A172 (cell line): ENCODE measurements around the gene SYNDIG1L. TPM values are rescaled to one million over a fixed set of nuclear protein-coding genes. Genes with fewer than 3 reads are reported as not detected.
"Not testable (repeated sequence)": the region's sequence is repeated elsewhere in the genome, so short reads cannot be mapped to it uniquely, and the experiment has no call there.

Experiments
- DNase-seq: peaks from one replicate; pipeline ENCODE4 v3.0.0-alpha.2; 2015; ENCODE audit warnings: low spot score
- total RNA-seq: library from RNA; depleted of rRNA; stranded (reverse); fragments of >200 nt; shearing (Covaris generic); gene quantifications from 2 replicates; pipeline ENCODE4 v1.2.3, GENCODE V29; 2014

Gene SYNDIG1L
- total RNA-seq, 1 experiment from 2014 or later: not detected

GRCh38 chr14:74402401-74403251, 23.4 kb downstream of the SYNDIG1L start:
- DNase-seq: no peak

DNA sequence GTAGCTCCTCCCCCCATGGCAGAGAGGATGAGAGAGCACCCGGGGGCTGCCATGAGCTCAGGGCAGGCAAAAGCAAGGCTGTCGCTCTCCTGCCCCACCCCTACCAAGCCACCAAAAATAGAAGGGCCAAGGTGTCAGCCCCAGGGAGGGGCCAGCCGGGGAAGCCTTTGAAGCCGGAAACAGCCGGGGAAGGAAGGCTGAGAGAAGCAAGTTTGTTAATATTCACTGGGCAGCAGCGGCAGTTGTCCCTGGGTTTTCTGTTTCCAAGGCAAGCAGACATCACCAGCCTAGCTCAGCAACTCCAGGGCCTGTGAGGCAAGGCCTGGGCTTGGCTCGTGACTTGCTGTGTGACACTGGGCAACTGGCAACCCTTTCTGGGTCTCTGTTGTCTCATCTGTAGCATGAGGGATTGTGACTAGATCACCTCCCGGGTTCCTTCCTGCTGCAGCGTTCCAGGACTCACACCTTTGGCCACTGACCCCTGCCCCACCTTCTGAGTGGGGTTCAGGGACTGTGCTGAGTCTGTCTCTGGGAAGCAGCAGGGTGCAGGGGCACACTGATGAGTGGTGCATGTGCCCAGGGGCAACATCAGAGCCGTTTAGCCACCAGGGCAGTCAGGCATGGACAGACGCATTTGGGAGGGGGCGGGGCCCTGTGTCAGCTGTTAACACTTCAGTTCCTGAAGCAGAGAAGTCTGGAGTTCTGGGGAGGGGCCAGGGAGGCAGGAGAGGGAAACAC, 24.3 kb downstream of the SYNDIG1L start:
- no peak for DNase-seq

DNA sequence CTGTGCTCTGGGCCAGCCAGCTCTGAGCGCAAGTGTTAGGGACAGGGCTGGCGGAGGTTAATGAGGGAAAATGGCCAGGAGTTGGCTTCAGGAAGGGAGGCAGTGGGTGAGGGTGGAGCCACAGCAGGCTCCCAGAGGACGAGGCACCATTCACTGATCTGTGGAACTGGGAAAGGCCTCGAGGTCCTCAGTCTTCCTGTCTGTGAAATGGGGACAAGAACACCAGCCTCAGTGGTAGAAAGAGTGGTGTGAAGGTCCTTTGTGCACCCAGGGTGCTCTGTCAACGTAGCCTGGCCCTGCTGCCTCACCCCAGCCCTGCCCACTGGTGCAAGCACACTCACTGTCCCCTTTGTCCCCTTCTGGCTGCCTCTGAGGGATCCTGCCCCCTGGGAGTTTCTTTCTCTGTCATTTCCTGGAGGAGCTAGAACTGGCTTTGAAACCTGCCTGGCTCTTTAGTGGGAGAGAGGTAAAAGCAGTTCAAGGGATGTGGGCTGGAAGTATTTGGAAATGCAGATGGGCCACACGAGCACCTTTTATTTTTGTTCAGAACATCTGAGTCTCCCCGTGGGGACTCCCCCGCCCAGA, 25.0 kb downstream of the SYNDIG1L start:
- no peak for DNase-seq

DNA sequence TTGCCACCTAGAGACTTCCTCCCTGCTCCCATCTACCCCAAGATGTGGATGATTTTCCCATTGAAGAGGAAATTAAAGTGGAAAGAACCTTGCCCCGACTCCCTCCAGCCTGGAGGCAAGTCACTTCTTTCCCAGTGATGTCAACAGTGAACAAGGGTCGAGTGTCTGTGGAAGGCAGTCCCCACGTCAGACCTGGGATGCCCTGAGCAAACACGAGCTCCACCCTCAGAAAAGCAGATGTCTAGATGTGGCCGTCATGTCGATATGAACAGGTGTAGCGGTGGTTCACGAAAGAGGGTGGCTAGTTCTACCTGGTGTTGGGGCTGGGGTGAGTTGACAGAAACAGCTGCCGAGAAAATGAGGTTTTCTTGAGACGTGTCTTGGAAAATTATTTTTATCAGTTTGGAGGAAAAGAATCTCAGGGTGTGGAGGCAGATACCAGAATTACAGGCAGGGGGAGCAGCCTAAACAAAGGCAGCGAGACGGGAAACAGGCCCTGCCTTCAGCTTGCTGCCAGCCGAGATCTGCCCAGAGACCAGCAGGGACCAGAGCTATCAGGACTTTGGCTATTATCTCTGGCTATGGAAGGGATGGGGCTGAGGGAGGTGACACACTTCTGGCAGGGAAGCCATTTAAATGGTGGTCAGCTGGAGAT, 25.9 kb downstream of the SYNDIG1L start:
- DNase-seq: no peak

GRCh38 chr14:74395094-74395493, 30.9 kb downstream of the SYNDIG1L start:
- no peak for DNase-seq

DNA sequence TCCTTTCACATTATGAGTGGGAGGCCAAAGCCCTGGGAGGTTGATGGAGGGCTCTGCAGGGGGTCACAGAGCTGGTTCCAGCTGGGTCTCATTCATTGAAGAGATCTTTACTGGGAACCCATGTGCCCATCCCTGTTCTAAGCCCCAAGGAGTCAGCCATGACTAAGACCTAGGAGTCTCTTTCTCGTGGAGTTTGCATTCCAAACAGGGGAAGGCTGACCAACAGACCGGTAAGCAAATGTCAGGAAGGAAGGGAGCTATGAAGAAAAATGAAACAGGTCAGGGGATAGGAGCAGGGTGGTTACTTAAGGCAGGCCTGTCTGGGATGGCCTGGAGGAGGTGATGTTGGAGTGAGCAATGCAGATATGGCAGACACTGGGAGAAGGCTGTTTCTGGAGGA, 31.5 kb downstream of the SYNDIG1L start:
- no peak for DNase-seq

- DNase-seq: no peak
Observed at GRCh38 chr14:74392616-74393570, 33.1 kb downstream of the SYNDIG1L start.

- no peak for DNase-seq
Observed at GRCh38 chr14:74391479-74391878, 34.5 kb downstream of the SYNDIG1L start.

DNA sequence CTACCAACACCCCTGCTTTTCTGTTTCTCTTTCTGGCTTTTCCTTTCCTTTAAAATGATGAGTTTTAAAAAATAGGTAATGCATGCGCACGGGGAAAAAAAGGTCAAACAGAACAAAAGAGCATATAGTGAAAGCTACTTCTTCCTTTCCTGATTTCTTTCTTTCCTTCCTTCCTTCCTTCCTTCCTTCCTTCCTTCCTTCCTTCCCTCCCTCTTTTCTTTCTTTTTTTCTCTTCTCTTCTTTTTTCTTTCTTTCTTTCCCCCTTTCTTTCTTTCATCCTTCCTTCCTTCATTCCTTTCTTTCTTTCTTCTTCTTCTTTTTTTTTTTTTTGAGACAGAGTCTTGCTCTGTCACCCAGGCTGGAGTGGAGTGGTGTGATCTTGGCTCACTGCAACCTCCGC, 35.5 kb downstream of the SYNDIG1L start:
- not testable (repeated sequence) for DNase-seq

- DNase-seq: no peak
Observed at GRCh38 chr14:74389980-74390379, 36.0 kb downstream of the SYNDIG1L start.

DNA sequence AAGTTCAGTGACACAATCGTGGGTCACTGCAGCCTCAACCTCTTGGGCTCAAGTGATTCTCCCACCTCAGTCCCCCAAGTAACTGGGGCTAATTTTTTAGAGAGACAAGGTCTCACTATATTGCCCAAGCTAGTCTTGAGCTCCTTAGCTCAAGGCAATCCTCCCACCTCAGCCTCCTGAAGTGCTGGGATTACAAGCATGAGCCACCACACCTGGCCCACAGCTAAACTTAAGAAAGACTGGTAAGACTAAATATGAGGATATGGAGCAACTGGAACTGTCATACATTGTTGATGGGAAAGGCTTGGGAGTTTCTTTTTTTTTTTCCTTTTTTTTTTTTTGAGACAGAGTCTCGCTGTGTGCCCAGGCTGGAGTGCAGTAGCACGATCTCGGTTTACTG, 43.8 kb downstream of the SYNDIG1L start:
- DNase-seq: no peak

DNA sequence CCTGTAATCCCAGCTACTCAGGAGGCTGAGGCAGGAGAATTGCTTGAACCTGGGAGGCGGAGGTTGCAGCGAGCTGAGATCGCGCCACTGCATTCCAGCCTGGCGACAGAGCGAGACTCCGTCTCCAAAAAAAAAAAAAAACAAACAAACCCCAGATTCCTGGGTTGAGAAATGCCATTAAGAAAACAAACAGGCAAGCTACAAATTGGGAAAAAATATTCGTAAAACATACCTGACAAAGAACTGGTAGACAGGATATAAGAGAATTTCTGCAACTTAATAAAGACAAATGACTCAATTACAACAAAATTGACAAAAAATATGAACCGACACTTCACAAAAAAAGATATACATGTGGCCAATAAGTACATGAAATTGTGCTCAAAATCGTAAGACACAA, 44.4 kb downstream of the SYNDIG1L start:
- DNase-seq: not testable (repeated sequence)

- no peak for DNase-seq
Observed at GRCh38 chr14:74380845-74381244, 45.2 kb downstream of the SYNDIG1L start.

GRCh38 chr14:74380172-74380571, 45.8 kb downstream of the SYNDIG1L start:
- no peak for DNase-seq

- DNase-seq: no peak
Observed at GRCh38 chr14:74377976-74378690, 47.9 kb downstream of the SYNDIG1L start.

- no peak for DNase-seq
Observed at GRCh38 chr14:74368441-74368840, 57.6 kb downstream of the SYNDIG1L start.

DNA sequence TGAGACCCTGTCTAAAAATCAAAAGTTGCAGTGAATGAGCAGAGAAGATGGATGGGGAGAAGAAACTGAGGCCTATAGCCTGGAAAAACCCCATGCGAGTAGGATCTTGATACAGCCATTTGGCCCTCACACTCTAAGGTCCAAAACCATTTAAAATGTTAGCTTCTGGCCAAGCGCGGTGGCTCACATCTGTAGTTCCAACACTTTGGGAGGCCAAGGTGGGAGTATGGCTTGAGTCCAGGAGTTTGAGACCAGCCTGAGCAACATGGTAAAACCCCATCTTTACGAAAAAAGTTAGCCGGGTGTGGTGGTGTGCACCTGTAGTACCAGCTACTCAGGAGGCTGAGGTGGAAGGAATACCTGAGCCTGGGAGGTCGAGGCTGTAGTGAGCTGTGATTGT, 58.0 kb downstream of the SYNDIG1L start:
- no peak for DNase-seq

DNA sequence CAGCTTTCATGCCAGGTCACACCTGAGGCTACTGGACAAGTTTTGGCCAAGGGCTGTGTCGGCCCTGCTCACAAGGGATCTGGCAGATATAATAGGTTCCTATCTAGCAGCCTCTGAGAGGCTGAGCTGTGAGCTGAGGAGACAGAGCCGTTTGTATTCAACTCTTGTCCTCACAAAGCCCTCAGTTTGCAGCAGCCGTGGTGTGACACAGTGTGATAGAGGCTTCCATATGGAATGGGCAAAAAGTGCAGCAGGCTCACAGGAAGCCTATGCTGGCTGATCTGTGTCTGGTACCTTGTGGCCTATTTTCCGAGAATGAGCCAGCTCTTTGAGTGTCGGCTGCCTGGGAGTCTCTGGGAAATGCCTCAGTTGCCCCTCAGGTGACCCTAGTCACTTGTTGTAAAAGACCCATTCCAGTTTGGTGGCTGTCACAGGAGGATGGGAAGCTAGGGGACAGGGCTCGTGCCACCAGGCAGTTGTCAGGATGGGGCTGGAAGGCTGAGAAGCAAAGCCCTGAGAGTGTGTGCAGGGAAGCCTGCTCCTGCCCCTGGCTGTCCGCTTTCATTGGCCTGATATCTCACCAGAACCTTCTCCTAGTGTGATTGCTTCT, 61.6 kb downstream of the SYNDIG1L start:
- no peak for DNase-seq

- DNase-seq: peak; percentile 54
Observed at GRCh38 chr14:74362361-74362915, 63.6 kb downstream of the SYNDIG1L start.

GRCh38 chr14:74360163-74360562, 65.8 kb downstream of the SYNDIG1L start:
- DNase-seq: no peak
